GM06990 (cell line): ENCODE data around the gene SLC9A9.

Source experiments
- DNase-seq: peaks from one replicate; pipeline ENCODE4 v3.0.0-alpha.2; 2011; ENCODE audit not compliant: insufficient read length; ENCODE audit errors: extremely low read depth
- H3K27me3 ChIP-seq: replicated peaks from 2 replicates; pipeline ENCODE4 v1.6.0; 2011; ENCODE audit warnings: low read length; ENCODE audit not compliant: control insufficient read depth, insufficient read depth
- H3K36me3 ChIP-seq: 2 replicates; pipeline ENCODE4 v1.5.1; 2011; ENCODE audit warnings: low read length; ENCODE audit not compliant: control insufficient read depth, insufficient read depth
- H3K4me3 ChIP-seq: replicated peaks from 2 replicates; pipeline ENCODE4 v1.5.1; 2011; ENCODE audit warnings: low read depth, mild to moderate bottlenecking, control low read depth, low read length
- CTCF ChIP-seq: IDR thresholded peaks from 2 replicates; pipeline ENCODE4 v1.5.1; 2011; ENCODE audit warnings: low read length, control low read depth, mild to moderate bottlenecking, inconsistent platforms; ENCODE audit not compliant: insufficient read depth, poor library complexity, severe bottlenecking

SLC9A9 gene

GRCh38 chr3:143482106-143483088, 365.9 kb downstream of the SLC9A9 start:
- no peak for DNase-seq
- Histone ChIP-seq H3K27me3 (no peaks in the 10 kb centered on the region), H3K36me3 (no peaks in the 10 kb centered on the region), H3K4me3 (no peak overlapping the region)
- no peak for TF ChIP-seq CTCF

- TF ChIP-seq CTCF = no peak
- DNase-seq = no peak
- Histone ChIP-seq H3K36me3 (no peaks in the 10 kb centered on the region), H3K4me3 (no peak overlapping the region), H3K27me3 (no peaks in the 10 kb centered on the region)
These were observed 367.9 kb downstream of the SLC9A9 start for GRCh38 chr3:143480344-143480743.

- Histone ChIP-seq H3K4me3 (no peak overlapping the region), H3K36me3 (no peaks in the 10 kb centered on the region), H3K27me3 (no peaks in the 10 kb centered on the region)
- DNase-seq = no peak
- TF ChIP-seq CTCF = no peak
These were observed 368.5 kb downstream of the SLC9A9 start for GRCh38 chr3:143479727-143480126.

GRCh38 chr3:143478115-143478693, 370.1 kb downstream of the SLC9A9 start:
- no peak for DNase-seq
- no peak for TF ChIP-seq CTCF
- Histone ChIP-seq H3K27me3 (no peaks in the 10 kb centered on the region), H3K4me3 (no peak overlapping the region), H3K36me3 (no peaks in the 10 kb centered on the region)

GRCh38 chr3:143476965-143477640, 371.2 kb downstream of the SLC9A9 start:
- H3K27me3 ChIP-seq = no peaks in the 10 kb centered on the region
- H3K36me3 ChIP-seq = no peaks in the 10 kb centered on the region
- TF ChIP-seq CTCF = no peak
- no peak overlapping the region for H3K4me3 ChIP-seq
- no peak for DNase-seq
